Panc1 (cell line): ENCODE results near the gene RNASEH2A. TPM values are rescaled to one million over a fixed set of nuclear protein-coding genes. Genes with fewer than 3 reads are reported as not detected.
"Not testable (repeated sequence)": the region's sequence is repeated elsewhere in the genome, so short reads cannot be mapped to it uniquely, and the experiment has no call there.

ENCODE experiments used
- ATAC-seq: fragments of 200-7000 bp; cut with Tn5 transposase; 2 replicates; pipeline ENCODE4 v1.9.1; 2020; ENCODE audit warnings: mild to moderate bottlenecking, moderate library complexity
- BruUV-seq: library from RNA; stranded (reverse); fragments of 400-500 nt; replicated peaks from 2 replicates; lab custom pipeline; 2021; lab: Mats Ljungman, UMichigan
- CTCF ChIA-PET: fragments of 300-600 bp; sonication (Branson Sonifier 250); formaldehyde crosslinking; loops from one replicate; lab custom pipeline; 2022; ENCODE audit warnings: antibody characterized with exemption; lab: Charles Lee
- POLR2A ChIA-PET: fragments of 300-600 bp; sonication (Branson Sonifier 250); formaldehyde crosslinking; loops from one replicate; lab custom pipeline; 2022; ENCODE audit warnings: antibody characterized with exemption; lab: Charles Lee
- DNase-seq: peaks from one replicate; pipeline ENCODE4 v3.0.0-alpha.2; 2010; ENCODE audit warnings: low read depth, low spot score
- H3K27ac ChIP-seq: 2 replicates; pipeline ENCODE4 v1.5.1; 2011; ENCODE audit warnings: mild to moderate bottlenecking, low read length, inconsistent platforms
- H3K27me3 ChIP-seq: fragments of 200-500 bp; sonication (Bioruptor generic); 2 replicates; pipeline ENCODE4 v1.6.0; 2014; ENCODE audit warnings: low read length, inconsistent platforms; ENCODE audit not compliant: control insufficient read depth, insufficient read depth
- H3K36me3 ChIP-seq: fragments of 200-500 bp; sonication (Bioruptor generic); 2 replicates; pipeline ENCODE4 v1.5.1; 2014; ENCODE audit warnings: inconsistent platforms, mild to moderate bottlenecking, low read length, moderate library complexity; ENCODE audit not compliant: control insufficient read depth, insufficient read depth
- H3K4me1 ChIP-seq: 2 replicates; pipeline ENCODE4 v1.5.1; 2011; ENCODE audit warnings: inconsistent platforms, mild to moderate bottlenecking, low read length, moderate library complexity; ENCODE audit not compliant: control insufficient read depth, insufficient read depth
- H3K4me3 ChIP-seq, 2 experiments: 2 replicates each; pipeline ENCODE4 v1.5.1; 2011 to 2012; ENCODE audit warnings: low read depth in 2 of 2, low read length in 2 of 2, mild to moderate bottlenecking in 2 of 2, inconsistent platforms in 1 of 2, moderate library complexity in 1 of 2
- H3K9me3 ChIP-seq: fragments of 200-500 bp; sonication (Bioruptor generic); 2 replicates; pipeline ENCODE4 v1.5.1; 2014; ENCODE audit warnings: low read depth, mild to moderate bottlenecking, inconsistent platforms, low read length, moderate library complexity; ENCODE audit not compliant: control insufficient read depth, insufficient read depth
- POLR2AphosphoS5 ChIP-seq: IDR thresholded peaks from 2 replicates; pipeline ENCODE4 v1.6.1; 2012; ENCODE audit warnings: mild to moderate bottlenecking, low read depth, low read length, moderate library complexity
- SIN3A ChIP-seq: IDR thresholded peaks from 2 replicates; pipeline ENCODE4 v1.6.1; 2012; ENCODE audit warnings: low read depth, mild to moderate bottlenecking, low read length, moderate library complexity, borderline replicate concordance; ENCODE audit not compliant: insufficient read depth
- TCF7L2 ChIP-seq: IDR thresholded peaks from 2 replicates; pipeline ENCODE4 v1.6.1; 2011; ENCODE audit warnings: mild to moderate bottlenecking, low read depth, low read length, inconsistent platforms
- in situ Hi-C: cut with HindIII; loops from 2 replicates; pipeline ENCODE4 v1.10.0; 2016; ENCODE audit warnings: low sequenced_read_pairs, low pct_unique_long_range_greater_than_20kb
- intact Hi-C: fragments of 100-400 bp; cut with micrococcal nuclease; formaldehyde crosslinking; loops from one replicate; pipeline ENCODE4 v1.10.0; 2022; ENCODE audit not compliant: unreplicated experiment
- total RNA-seq: library from RNA; stranded (reverse); gene quantifications from one replicate; pipeline ENCODE4 v1.2.1, GENCODE V29; 2021; ENCODE audit not compliant: unreplicated experiment
- TF ChIP-seq, protein P1 (sequence below): fragments of 450-650 bp; IDR thresholded peaks from 2 replicates; pipeline ENCODE4 v1.5.1; 2017; ENCODE audit warnings: mild to moderate bottlenecking
- TF ChIP-seq, protein P2 (sequence below), 2 experiments: IDR thresholded peaks; 2 replicates each; pipeline ENCODE4 v1.6.1; 2011 to 2012; ENCODE audit warnings: low read depth in 2 of 2, control low read depth in 1 of 2, low read length in 1 of 2, mild to moderate bottlenecking in 1 of 2, moderate library complexity in 1 of 2; ENCODE audit not compliant: insufficient read depth in 1 of 2

The RNASEH2A gene
- total RNA-seq, 1 experiment from 2014 or later: 44.9 TPM

GRCh38 chr19:12797141-12797587 lies 9.2 kb upstream of the RNASEH2A start:
- POLR2A ChIA-PET: no interaction called here

GRCh38 chr19:12797607-12798006 lies 8.8 kb upstream of the RNASEH2A start:
- ATAC-seq, H3K9me3 ChIP-seq, BruUV-seq, DNase-seq, H3K36me3 ChIP-seq, CTCF ChIA-PET, H3K27me3 ChIP-seq, H3K27ac ChIP-seq, POLR2A ChIA-PET, H3K4me3 ChIP-seq, in situ Hi-C loops: not testable (repeated sequence)
- intact Hi-C loops: loop anchor here (5.0 kb wide), 1 partner anchor 35 kb away; no protein-coding TSS in a partner anchor
- H3K4me1 ChIP-seq: peaks cover 11% of the 10 kb centered on the region

More at GRCh38 chr19:12797141-12797587, 9.2 kb upstream of the RNASEH2A start:
- Histone ChIP-seq H3K4me3 (no peak overlapping the region), H3K9me3 (no peaks in the 10 kb centered on the region), H3K27me3 (no peaks in the 10 kb centered on the region), H3K27ac (no peak overlapping the region), H3K36me3 (peaks cover 6% of the 10 kb centered on the region), H3K4me1 (peaks cover 9% of the 10 kb centered on the region)
- DNase-seq (no peak), ATAC-seq (no peak)
- BruUV-seq: no TSS peak
- CTCF ChIA-PET: interaction anchor here (2.9 kb wide), 1 partner anchor 31 kb away, joined by 37 read pairs; no protein-coding TSS in a partner anchor
- intact Hi-C loops (loop anchor here (5.0 kb wide), 1 partner anchor 35 kb away; no protein-coding TSS in a partner anchor), in situ Hi-C loops (no loop called here)
- TF ChIP-seq, protein P1, sequence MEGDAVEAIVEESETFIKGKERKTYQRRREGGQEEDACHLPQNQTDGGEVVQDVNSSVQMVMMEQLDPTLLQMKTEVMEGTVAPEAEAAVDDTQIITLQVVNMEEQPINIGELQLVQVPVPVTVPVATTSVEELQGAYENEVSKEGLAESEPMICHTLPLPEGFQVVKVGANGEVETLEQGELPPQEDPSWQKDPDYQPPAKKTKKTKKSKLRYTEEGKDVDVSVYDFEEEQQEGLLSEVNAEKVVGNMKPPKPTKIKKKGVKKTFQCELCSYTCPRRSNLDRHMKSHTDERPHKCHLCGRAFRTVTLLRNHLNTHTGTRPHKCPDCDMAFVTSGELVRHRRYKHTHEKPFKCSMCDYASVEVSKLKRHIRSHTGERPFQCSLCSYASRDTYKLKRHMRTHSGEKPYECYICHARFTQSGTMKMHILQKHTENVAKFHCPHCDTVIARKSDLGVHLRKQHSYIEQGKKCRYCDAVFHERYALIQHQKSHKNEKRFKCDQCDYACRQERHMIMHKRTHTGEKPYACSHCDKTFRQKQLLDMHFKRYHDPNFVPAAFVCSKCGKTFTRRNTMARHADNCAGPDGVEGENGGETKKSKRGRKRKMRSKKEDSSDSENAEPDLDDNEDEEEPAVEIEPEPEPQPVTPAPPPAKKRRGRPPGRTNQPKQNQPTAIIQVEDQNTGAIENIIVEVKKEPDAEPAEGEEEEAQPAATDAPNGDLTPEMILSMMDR: no peak
- TF ChIP-seq POLR2AphosphoS5 (no peak), TCF7L2 (no peak), SIN3A (no peak)
- TF ChIP-seq, protein P2, sequence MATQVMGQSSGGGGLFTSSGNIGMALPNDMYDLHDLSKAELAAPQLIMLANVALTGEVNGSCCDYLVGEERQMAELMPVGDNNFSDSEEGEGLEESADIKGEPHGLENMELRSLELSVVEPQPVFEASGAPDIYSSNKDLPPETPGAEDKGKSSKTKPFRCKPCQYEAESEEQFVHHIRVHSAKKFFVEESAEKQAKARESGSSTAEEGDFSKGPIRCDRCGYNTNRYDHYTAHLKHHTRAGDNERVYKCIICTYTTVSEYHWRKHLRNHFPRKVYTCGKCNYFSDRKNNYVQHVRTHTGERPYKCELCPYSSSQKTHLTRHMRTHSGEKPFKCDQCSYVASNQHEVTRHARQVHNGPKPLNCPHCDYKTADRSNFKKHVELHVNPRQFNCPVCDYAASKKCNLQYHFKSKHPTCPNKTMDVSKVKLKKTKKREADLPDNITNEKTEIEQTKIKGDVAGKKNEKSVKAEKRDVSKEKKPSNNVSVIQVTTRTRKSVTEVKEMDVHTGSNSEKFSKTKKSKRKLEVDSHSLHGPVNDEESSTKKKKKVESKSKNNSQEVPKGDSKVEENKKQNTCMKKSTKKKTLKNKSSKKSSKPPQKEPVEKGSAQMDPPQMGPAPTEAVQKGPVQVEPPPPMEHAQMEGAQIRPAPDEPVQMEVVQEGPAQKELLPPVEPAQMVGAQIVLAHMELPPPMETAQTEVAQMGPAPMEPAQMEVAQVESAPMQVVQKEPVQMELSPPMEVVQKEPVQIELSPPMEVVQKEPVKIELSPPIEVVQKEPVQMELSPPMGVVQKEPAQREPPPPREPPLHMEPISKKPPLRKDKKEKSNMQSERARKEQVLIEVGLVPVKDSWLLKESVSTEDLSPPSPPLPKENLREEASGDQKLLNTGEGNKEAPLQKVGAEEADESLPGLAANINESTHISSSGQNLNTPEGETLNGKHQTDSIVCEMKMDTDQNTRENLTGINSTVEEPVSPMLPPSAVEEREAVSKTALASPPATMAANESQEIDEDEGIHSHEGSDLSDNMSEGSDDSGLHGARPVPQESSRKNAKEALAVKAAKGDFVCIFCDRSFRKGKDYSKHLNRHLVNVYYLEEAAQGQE (IDR thresholded peaks at IDR 0.05; ENCODE audit: insufficient read depth in 1 of 2, low read depth in 2 of 2, low read length in 1 of 2): no peak

GRCh38 chr19:12799742-12800465 lies 6.5 kb upstream of the RNASEH2A start:
- intact Hi-C loops (loop anchor here (5.0 kb wide), 1 partner anchor 38 kb away; no protein-coding TSS in a partner anchor), in situ Hi-C loops (no loop called here)
- Histone ChIP-seq H3K27me3 (no peaks in the 10 kb centered on the region), H3K27ac (no peak overlapping the region), H3K4me3 (no peak overlapping the region), H3K36me3 (peaks cover 4% of the 10 kb centered on the region; the same call in 1 of the 2 replicates), H3K4me1 (peaks cover 11% of the 10 kb centered on the region), H3K9me3 (no peaks in the 10 kb centered on the region)
- TF ChIP-seq POLR2AphosphoS5 (no peak), TCF7L2 (no peak), SIN3A (no peak)
- TF ChIP-seq, protein P1: no peak
- TF ChIP-seq, protein P2 (IDR thresholded peaks at IDR 0.05; ENCODE audit: insufficient read depth in 1 of 2, low read depth in 2 of 2, low read length in 1 of 2): no peak
- POLR2A ChIA-PET: no interaction called here
- ATAC-seq (no peak), DNase-seq (no peak)
- CTCF ChIA-PET: interaction anchor here (0.5 to 0.7 kb wide), 5 partner anchors 40 to 747 kb away, joined by 3 read pairs; no protein-coding TSS in a partner anchor
- no TSS peak for BruUV-seq
